NCI-H1105 (cell line): Measurements from ENCODE around the gene MYO10.

Experiments used
- DNase-seq: peaks from one replicate; lab custom pipeline; 2025; lab: John Stamatoyannopoulos, UW

MYO10 gene

GRCh38 chr5:16812448-16812847, 123.6 kb downstream of the MYO10 start:
- DNase-seq, result no peak

GRCh38 chr5:16810208-16810854, 125.8 kb downstream of the MYO10 start:
- DNase-seq, result no peak

DNA sequence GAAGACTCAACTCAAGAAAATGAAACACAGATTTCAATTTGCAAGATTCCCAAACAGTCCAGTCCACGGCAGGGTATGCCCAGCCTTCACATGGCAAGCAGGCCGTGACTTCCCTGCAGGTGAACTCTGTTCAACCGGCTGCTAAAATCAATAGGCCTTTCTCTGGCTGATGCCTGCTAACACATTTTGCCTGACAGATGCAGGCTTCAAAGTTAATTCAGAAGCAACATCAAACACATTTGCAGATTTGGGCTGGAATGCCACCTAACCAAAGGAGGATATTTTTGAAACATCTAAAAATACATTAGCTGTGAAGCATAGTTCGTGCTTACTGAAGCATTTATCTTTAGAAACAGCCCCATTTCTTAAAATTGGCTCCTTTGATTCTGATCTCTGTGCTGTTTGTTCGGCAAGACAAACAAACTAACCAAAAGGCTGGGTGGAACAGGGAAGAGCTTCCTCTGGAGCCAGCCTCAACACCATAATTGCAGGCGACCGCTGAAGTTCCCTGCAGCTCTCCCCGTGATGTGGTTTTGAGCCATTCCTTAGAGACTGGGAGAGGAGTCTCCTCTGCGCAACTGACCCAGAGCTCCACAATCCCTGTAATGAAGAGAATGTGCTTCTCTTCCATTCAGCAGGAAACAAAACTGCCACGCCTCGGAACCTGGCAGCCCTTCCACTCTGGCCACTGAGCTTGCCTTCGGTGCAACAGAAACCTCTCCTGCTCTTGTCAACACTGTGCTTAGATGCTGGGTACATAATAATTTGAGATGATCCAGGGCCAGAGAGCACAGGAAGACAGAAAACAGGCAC, 126.5 kb downstream of the MYO10 start:
- DNase-seq, result no peak

DNA sequence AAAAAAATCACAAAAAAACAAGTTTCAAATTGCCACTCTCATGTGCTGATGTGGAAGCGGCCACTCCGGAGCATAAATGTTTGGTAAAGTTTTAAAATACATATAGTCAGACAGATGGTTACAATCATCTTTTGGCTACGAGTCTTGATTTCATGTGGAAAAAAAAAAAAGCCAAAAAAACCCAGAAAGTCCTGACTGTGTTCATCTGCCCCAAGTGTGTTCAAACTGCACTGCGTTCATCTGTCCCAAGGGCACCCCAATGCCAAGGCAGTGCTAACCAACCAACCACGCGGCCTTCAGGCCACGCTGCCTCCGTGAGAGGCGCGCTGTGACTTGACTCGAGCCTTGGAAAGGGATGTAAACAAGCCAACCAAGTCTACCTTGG, 127.1 kb downstream of the MYO10 start:
- DNase-seq, result no peak

DNA sequence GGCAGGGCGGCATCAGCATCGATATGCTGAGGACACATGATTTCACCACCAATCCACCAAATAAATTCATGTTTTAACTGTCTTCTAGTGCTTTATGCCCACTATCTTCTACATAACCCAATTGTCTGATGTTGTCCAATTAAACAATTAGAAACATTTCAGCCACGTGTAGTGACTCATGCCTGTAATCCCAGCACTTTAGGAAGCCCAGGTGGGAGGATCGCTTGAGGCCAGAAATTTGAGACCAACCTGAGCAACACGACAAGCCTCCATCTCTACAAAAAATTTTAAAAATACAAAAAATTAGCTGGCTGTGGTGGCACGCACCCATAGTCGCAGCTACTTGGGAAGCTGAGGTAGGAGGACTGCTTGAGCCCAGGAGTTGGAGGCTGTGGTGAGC, 128.1 kb downstream of the MYO10 start:
- DNase-seq, result no peak

DNA sequence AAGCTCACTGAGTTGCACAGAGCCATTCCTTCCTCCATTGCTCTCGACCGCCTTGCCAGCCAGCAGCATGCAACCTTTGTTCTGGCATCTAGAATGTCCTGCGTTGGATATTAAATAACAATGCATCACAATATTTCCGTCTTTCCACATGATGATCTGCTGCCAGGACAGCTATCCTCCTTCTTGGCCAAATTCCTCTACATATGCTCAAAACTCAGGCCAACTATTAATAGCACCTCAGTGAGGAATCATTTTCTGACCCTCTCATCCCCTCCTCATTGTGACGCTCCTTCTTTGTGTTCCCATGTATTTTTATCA, 128.6 kb downstream of the MYO10 start:
- no peak for DNase-seq

DNA sequence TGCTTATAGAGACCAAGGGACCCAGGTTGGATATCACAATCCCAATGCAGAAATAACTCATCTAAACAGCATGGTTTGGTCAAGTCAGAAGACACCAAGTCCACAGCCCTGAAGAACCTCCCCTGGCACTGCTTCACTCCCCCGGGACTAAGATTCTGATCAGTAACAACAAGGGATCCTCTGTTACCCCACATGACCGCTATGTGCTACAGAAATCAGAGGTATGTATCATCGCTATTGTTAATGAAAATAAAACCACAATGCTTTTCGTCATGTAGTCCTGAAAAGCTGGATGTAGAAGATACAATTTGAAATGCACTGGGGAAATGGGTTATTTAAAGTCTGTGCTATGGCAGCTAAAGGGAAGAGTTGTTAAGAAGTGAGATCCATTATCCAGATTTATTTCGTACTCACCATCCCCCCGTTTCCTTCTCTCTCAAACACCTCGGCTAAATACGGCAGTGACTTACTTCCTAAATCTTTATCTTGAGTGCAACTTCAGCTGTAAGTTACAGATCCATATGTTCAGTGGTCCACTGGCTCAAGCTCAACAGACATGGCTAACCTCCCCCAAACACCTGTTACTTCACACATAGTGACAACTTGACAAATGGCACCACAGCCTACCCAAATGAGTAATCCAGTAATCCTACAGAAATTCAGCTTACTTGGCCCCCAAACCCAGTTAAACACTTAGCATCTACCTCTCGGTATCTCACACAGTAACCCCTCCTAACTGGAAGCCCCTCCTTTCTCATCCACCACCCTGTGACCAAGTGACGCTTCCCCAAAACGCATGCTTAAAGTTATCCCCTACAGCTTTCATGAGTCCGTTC, 129.2 kb downstream of the MYO10 start:
- no peak for DNase-seq

GRCh38 chr5:16805486-16805885, 130.6 kb downstream of the MYO10 start:
- DNase-seq, result no peak

DNA sequence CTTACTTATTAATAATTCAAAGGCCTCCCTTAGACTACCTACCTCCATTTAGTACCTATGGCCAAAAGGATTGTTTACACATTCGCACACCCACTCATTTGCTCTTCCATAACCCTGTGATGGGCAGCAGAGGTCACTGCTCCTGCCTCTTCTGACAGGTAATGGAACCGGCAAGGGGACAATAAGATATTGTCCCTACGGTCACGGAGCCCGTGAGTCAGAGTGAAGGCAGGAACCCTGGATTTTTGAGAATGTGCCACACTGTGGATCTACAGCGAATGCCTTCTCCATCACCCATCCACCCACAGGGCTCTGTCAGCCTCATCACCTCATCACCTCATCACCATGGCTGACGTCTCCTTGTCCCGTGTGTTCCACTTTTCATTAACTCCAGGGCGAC, 132.3 kb downstream of the MYO10 start:
- no peak for DNase-seq

DNA sequence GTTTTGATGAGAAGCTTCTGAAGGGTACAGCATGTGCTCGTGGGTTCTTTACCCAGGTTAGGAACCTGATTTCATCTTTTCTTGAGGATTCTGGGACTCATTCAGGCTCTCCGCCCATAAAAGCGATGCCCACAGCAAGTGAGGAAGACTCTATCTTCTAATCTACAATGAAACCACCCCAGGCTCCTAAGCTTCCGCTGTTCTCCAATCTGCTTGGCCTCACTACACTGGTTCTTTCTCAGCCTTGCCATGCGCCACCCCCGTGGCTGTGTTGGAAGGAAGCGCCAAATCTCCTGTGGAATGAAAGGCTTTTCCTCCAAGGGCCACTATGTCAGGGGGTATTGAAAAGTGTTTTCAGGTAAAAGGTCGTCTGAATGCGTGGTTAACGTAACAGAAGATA, 135.6 kb downstream of the MYO10 start:
- no peak for DNase-seq

DNA sequence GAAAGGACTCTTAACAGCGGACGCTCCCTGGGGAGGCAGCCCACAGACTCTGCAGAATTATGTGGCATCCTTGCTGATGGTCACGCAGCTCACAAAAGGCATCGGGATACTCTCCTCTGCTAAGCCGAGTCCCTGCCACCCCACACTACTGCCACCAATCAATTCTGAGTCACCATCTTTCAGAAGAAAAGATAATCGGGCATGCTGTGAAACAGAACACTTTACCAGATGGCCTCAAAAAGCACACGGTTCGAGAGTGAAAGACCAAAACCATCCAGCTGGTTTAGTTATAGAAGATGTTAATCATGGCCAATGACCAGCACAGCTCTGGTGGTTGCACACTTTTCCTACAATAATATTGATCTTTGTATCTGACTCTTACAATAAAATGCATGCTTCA, 136.3 kb downstream of the MYO10 start:
- no peak for DNase-seq

- DNase-seq, result no peak
Observed at GRCh38 chr5:16797951-16798350, 138.1 kb downstream of the MYO10 start.

DNA sequence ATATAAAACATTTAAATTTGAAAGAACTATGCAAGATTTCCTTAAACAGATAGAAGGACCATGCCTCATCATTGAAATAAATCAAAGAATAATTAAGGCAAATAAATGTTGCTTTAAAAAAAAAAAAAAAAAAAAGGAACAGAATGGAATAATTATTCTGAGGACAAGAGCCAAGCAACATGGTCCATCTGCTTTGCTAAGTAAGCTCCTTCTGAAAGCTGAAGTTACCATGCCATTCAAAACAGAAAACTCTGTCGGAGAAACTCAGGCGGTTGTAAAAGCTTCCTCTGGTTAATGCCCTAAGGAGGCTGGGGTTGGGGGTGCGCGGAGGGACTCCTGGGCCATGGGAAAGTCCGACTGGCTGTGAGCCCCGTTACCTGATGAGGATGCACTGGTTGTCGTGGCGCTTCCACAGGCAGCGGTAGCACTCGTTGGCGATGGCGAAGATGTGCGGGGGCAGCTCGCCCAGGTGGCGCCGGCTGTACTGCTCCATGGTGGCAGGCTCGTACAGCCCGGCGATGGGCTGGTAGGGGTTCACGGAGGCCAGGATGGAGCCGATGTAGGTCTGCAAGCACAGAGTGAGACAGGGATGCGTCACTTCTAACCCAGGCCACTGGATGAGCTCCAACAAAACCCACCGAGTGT, 141.7 kb downstream of the MYO10 start:
- DNase-seq, result no peak

DNA sequence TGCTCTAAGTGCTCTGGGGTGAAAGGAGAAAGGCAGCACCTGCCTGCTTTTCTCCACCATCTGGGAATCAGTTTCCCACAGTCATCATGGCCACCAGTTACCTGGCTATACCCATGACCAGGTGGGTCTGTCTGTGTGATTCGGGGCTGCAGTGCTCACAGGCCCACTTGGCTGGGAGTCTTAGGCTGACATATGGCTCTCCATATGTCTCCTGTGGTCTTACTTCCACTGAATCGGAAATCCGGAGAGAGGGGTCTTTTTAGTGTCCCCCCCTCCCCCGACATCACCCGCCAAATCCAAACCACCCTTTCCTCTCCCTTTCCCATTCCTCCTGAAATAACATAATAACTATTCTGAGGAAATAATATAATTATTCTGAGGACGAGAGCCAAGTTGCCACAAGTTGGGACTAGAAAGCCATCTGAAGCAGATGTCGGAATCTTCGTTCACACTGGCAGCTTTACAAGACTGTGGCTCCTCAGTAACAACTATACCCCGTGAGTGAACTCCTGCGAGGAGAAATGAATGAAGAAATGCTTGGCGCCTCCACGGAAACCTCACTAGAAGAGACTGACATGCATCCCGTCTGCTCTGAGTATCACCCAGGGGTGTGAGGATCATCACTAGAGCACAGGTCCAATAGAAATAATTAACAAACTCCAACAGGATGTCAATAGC, 143.4 kb downstream of the MYO10 start:
- no peak for DNase-seq

- no peak for DNase-seq
Observed at GRCh38 chr5:16791904-16792597, 144.0 kb downstream of the MYO10 start.

- peak; percentile 25 for DNase-seq
Observed at GRCh38 chr5:16791036-16791705, 144.9 kb downstream of the MYO10 start.

DNA sequence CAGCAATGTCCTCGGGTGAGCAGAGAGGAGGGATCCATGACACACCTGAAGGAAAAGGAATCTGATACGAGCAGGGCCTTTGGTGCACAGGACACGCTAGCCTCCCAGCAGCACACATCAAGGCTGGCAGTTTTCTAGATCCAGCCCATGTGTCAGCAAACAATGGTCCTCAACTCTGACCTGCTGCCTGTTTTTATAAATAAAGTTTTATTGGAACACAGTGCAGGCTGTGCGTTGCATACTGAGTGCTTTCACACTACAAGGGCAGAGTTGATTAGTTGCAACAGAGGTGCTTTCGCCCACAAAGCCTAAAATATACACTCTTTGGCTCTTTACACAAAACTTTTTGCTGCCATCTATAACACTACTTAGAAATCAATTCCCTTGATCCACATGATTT, 147.1 kb downstream of the MYO10 start:
- no peak for DNase-seq

- no peak for DNase-seq
Observed at GRCh38 chr5:16787278-16787677, 148.8 kb downstream of the MYO10 start.

DNA sequence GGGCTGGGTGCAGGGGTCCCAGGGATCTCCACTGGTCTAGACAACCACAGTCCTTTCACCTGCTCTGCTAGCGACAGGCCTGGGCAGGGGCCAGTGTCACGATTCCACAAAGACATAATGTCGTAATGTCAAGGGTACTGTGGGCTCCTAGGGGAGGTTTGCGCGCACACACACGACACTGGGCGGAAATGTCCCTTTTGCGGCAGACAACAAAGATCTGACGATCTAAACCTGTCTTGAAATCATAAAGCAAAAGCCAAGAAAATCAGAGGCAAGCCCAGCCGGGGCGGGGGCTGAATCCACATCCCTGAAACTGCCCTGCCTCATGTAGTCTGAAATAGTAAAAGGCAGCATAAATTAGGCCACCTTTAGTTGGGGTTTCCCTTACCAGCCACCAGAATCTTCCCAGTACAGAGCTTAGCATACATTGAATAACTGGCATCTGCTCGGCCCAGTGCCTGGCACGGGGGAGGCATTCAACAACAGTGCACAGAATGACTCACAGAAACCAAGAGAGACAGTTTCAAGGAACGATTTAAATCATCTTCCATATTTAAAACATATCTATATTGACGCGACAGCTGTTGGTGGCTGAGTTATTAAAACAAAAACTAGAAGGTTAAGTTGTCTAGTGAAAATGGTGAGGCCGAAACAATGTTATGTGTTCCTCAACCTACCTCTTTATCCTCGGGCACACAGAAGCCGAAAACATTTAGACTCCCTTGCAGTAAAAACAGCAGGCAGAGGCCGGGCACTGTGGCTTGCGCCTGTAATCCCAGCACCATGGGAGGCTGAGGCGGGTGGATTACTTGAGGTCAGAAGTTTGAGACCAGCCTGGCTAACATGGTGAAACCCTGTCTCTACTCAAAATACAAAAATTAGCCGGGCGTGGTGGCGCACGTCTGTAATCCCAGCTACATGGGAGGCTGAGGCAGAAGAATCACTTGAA, 151.0 kb downstream of the MYO10 start:
- DNase-seq, result no peak

- DNase-seq, result no peak
Observed at GRCh38 chr5:16784088-16784487, 152.0 kb downstream of the MYO10 start.
